Smooth muscle cell (in vitro differentiated cells): ENCODE results near the gene HLA-A. TPM values are rescaled to one million over a fixed set of nuclear protein-coding genes. Genes with fewer than 3 reads are reported as not detected.

Source experiments
- DNase-seq: peaks from one replicate; lab custom pipeline; 2025; ENCODE audit not compliant: unreplicated experiment; lab: John Stamatoyannopoulos, UW
- H2AFZ ChIP-seq: fragments of 200-600 bp; sonication (generic); 2 replicates; pipeline ENCODE4 v1.6.0; 2016; ENCODE audit warnings: antibody characterized with exemption, low read depth, mild to moderate bottlenecking
- H3F3A ChIP-seq: fragments of 200-600 bp; sonication (generic); 2 replicates; pipeline ENCODE4 v1.6.0; 2017; ENCODE audit warnings: antibody characterized with exemption, low read depth
- H3K27ac ChIP-seq: fragments of 200-600 bp; sonication (generic); 2 replicates; pipeline ENCODE4 v1.5.1; 2016; ENCODE audit warnings: low read depth, mild to moderate bottlenecking
- H3K27me3 ChIP-seq: fragments of 200-600 bp; sonication (generic); 2 replicates; pipeline ENCODE4 v1.6.1; 2016; ENCODE audit warnings: low read depth, mild to moderate bottlenecking
- H3K36me3 ChIP-seq: fragments of 200-600 bp; sonication (generic); 2 replicates; pipeline ENCODE4 v1.5.1; 2016; ENCODE audit warnings: low read depth
- H3K4me1 ChIP-seq: fragments of 200-600 bp; sonication (generic); 2 replicates; pipeline ENCODE4 v1.5.1; 2016; ENCODE audit warnings: low read depth
- H3K4me2 ChIP-seq: fragments of 200-600 bp; sonication (generic); 2 replicates; pipeline ENCODE4 v1.6.0; 2016; ENCODE audit warnings: mild to moderate bottlenecking
- H3K4me3 ChIP-seq: fragments of 200-600 bp; sonication (generic); 2 replicates; pipeline ENCODE4 v1.5.1; 2016; ENCODE audit warnings: mild to moderate bottlenecking
- H3K79me2 ChIP-seq: fragments of 200-600 bp; sonication (generic); 2 replicates; pipeline ENCODE4 v1.6.0; 2016; ENCODE audit warnings: low read depth, mild to moderate bottlenecking
- H3K9ac ChIP-seq: fragments of 200-600 bp; sonication (generic); 2 replicates; pipeline ENCODE4 v1.6.0; 2016; ENCODE audit warnings: low read depth
- H3K9me3 ChIP-seq: fragments of 200-600 bp; sonication (generic); replicated peaks from 2 replicates; pipeline ENCODE4 v1.5.1; 2016; ENCODE audit warnings: low read depth
- H4K20me1 ChIP-seq: fragments of 200-600 bp; sonication (generic); 2 replicates; pipeline ENCODE4 v1.6.0; 2016; ENCODE audit warnings: low read depth
- WGBS: methylation state at CpG from one replicate; pipeline ENCODE4 v1.1.7; 2016; ENCODE audit warnings: low lambda C conversion rate; 5-methylcytosine and 5-hydroxymethylcytosine counted together
- polyA plus RNA-seq: library from polyadenylated mRNA; unstranded; fragments of >200 nt; fragmentation: Nextera tagmentation; extraction: Ambion mirVana; gene quantifications from 2 replicates; pipeline ENCODE4 v1.2.1, GENCODE V29; 2016
- total RNA-seq: library from RNA; depleted of rRNA; stranded (reverse); fragments of >200 nt; gene quantifications from 2 replicates; pipeline ENCODE4 v1.2.3, GENCODE V29; 2014
- TF ChIP-seq, protein P1 (sequence below): fragments of 200-600 bp; sonication (generic); IDR thresholded peaks from 2 replicates; pipeline ENCODE4 v1.5.1; 2017; ENCODE audit warnings: borderline replicate concordance, mild to moderate bottlenecking, antibody characterized with exemption; ENCODE audit not compliant: insufficient read depth, poor library complexity, severe bottlenecking

Gene HLA-A
- total and polyA plus RNA-seq, 2 experiments from 2014 or later, result 287 to 558 TPM

GRCh38 chr6:29953001-29953441 is 10.7 kb downstream of the HLA-A start:
- Histone ChIP-seq H3F3A (no peaks in the 10 kb centered on the region), H3K79me2 (no peaks in the 10 kb centered on the region), H3K4me2 (no peak overlapping the region), H2AFZ (no peak overlapping the region), H3K27me3 (no peaks in the 10 kb centered on the region), H3K4me3 (no peak overlapping the region), H3K27ac (peak overlapping the region; percentile 31), H4K20me1 (no peaks in the 10 kb centered on the region), H3K36me3 (no peaks in the 10 kb centered on the region), H3K9ac (no peak overlapping the region), H3K4me1 (no peaks in the 10 kb centered on the region), H3K9me3 (no peaks in the 10 kb centered on the region)
- TF ChIP-seq, protein P1, sequence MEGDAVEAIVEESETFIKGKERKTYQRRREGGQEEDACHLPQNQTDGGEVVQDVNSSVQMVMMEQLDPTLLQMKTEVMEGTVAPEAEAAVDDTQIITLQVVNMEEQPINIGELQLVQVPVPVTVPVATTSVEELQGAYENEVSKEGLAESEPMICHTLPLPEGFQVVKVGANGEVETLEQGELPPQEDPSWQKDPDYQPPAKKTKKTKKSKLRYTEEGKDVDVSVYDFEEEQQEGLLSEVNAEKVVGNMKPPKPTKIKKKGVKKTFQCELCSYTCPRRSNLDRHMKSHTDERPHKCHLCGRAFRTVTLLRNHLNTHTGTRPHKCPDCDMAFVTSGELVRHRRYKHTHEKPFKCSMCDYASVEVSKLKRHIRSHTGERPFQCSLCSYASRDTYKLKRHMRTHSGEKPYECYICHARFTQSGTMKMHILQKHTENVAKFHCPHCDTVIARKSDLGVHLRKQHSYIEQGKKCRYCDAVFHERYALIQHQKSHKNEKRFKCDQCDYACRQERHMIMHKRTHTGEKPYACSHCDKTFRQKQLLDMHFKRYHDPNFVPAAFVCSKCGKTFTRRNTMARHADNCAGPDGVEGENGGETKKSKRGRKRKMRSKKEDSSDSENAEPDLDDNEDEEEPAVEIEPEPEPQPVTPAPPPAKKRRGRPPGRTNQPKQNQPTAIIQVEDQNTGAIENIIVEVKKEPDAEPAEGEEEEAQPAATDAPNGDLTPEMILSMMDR, result no peak
- WGBS, result 40% methylated on average over 3 of the region's 3 CpGs
- no peak for DNase-seq

- WGBS, result 68% methylated on average over 2 of the region's 2 CpGs
- no peak for DNase-seq
- no peaks in the 10 kb centered on the region for H4K20me1 ChIP-seq
- H3K27ac ChIP-seq, result peak overlapping the region; percentile 30
- no peak overlapping the region for H3K4me3 ChIP-seq
- TF ChIP-seq, protein P1, result no peak
- no peak overlapping the region for H2AFZ ChIP-seq
- no peaks in the 10 kb centered on the region for H3K79me2 ChIP-seq
- H3K4me1 ChIP-seq, result no peaks in the 10 kb centered on the region
- H3K9me3 ChIP-seq, result no peaks in the 10 kb centered on the region
- no peaks in the 10 kb centered on the region for H3K36me3 ChIP-seq
- no peak overlapping the region for H3K4me2 ChIP-seq
- H3F3A ChIP-seq, result no peaks in the 10 kb centered on the region
- H3K27me3 ChIP-seq, result no peaks in the 10 kb centered on the region
- H3K9ac ChIP-seq, result no peak overlapping the region
These were observed 11.4 kb downstream of the HLA-A start for GRCh38 chr6:29953686-29954085.

GRCh38 chr6:29954272-29954671 is 11.9 kb downstream of the HLA-A start:
- DNase-seq, result no peak
- Histone ChIP-seq H4K20me1 (no peaks in the 10 kb centered on the region), H3K9me3 (no peaks in the 10 kb centered on the region), H3K4me3 (no peak overlapping the region), H3K79me2 (no peaks in the 10 kb centered on the region), H3K4me1 (no peaks in the 10 kb centered on the region), H3K4me2 (no peak overlapping the region), H3K36me3 (no peaks in the 10 kb centered on the region), H3K27me3 (no peaks in the 10 kb centered on the region), H3K9ac (no peak overlapping the region), H2AFZ (no peak overlapping the region), H3F3A (no peaks in the 10 kb centered on the region), H3K27ac (no peak overlapping the region)
- WGBS, result 59% methylated on average over 1 of the region's 1 CpG
- TF ChIP-seq, protein P1, result no peak

DNA sequence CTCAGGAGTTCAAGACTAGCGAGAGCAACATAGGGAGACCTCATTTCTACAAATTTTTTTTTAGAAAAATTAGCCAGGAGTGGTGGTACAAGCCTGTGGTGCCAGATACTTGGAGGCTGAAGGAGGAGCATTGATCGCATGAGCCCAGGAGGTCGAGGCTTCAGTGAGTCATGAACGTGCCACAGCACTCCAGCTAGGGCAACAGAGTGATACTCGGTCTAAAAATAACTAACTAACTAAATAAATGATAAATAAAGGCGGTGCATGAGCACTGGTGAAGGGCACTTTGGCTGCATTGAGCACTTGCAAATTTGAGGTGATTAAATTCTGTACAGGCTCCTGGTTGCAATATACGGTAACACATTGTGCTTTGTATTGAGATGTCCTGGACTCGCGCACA is 13.5 kb downstream of the HLA-A start:
- no peak for DNase-seq
- H4K20me1 ChIP-seq, result no peaks in the 10 kb centered on the region
- no peaks in the 10 kb centered on the region for H3K27me3 ChIP-seq
- H3K9me3 ChIP-seq, result no peaks in the 10 kb centered on the region
- 89% methylated on average over 9 of the region's 9 CpGs for WGBS
- no peak overlapping the region for H2AFZ ChIP-seq
- no peaks in the 10 kb centered on the region for H3K4me1 ChIP-seq
- no peaks in the 10 kb centered on the region for H3K79me2 ChIP-seq
- no peak overlapping the region for H3K9ac ChIP-seq
- no peaks in the 10 kb centered on the region for H3F3A ChIP-seq
- TF ChIP-seq, protein P1, result no peak
- H3K4me3 ChIP-seq, result no peak overlapping the region
- H3K36me3 ChIP-seq, result no peaks in the 10 kb centered on the region
- no peak overlapping the region for H3K4me2 ChIP-seq
- H3K27ac ChIP-seq, result no peak overlapping the region
